Ramos (cell line): ENCODE results near the gene RING1.

Experiments
- in situ Hi-C: fragments of 300-500 bp; cut with MboI; formaldehyde crosslinking; loops from one replicate; pipeline ENCODE4 v1.14.3; 2022; ENCODE audit warnings: low sequenced_read_pairs; ENCODE audit not compliant: unreplicated experiment

The RING1 gene

DNA sequence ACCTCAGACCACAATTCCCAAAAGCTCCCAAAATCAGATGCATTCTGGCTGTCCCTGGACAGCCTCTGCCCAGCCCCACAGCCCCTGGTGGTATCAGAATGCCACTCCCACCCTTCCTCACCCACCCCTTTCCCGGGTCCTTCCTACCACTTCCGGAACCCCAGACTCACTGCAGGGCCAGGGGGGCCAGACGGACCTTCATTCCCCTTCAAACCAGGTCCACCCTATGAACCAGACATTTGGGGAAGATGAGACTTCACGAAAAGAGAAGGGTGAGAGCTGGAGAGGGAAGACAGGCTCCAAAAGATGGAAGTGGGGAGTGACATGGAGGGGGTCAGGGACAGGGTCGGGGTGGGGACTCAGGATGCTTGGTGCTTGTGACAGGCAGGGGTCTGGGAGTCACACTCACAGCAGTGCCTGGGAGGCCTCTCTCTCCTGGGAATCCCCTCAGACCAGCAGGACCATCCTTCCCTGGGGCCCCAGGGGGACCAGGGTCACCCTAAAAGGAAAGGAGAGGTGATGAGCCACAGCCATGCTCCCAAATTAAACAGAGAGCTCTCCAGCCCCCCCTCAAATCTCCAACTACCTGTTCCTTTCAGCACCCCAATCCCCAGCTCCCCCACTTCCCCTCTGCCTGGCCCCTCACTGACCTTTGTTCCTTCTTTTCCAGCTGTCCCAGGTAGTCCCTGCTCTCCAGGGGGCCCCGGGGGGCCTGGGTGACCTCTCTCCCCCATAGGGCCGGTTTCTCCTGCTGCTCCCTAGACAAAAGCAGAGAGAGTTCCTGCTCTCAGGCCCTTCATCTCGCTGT is 36.2 kb upstream of the RING1 start:
- in situ Hi-C loops: no loop called here

GRCh38 chr6:33172688-33173534 is 35.4 kb upstream of the RING1 start:
- in situ Hi-C loops: no loop called here

DNA sequence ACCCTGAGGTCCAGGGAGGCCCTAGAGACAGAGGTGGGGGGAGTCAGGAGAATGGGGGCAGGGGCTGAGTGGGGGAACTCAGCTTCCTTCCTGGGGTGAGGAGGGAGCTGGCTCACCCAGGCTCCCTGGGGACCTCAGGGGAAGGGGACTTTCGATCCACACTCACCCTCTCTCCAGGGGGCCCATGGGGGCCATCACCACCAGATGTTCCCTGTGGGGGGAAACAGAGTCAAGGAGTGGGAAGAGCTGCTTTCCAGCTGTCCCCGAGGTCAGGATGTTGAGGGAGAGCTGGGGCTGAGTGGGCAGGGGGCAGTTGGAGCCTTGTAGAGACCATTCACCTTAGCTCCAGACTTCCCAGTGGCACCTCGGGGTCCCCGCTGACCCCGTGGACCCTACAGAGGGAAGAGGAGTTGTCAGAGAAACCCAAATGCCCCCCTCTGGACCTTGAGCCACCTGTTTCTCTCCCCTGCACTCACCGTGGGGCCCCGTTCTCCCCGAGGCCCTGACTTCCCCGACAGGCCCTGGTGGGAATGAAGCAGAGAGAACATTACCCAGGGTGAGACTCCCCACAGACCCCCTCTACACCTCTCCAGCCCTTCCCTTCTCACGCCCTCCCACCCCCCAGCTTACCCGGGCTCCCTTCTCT is 34.6 kb upstream of the RING1 start:
- in situ Hi-C loops: no loop called here

- in situ Hi-C loops: no loop called here
Measured at GRCh38 chr6:33174784-33175183, 33.5 kb upstream of the RING1 start.

- in situ Hi-C loops: no loop called here
Measured at GRCh38 chr6:33175436-33176069, 32.7 kb upstream of the RING1 start.

DNA sequence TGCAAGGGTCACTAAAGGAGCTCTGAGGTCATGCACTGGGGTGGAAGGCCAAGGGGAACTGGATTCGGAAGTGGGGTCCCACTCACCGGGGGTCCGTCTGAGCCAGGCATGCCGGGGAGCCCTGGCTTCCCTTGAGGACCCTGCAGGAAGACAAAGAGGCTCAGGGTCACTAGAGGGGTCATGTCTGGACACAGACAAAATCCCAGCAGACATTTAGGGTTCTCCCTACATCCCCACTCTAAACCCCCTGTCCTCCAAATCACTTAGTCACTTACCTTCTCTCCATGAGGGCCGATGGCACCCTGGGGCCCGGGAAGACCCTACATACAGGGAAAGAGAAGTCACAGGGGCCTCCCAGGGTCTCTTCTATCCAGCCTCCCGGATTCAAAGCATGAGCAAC is 31.4 kb upstream of the RING1 start:
- in situ Hi-C loops: no loop called here

- in situ Hi-C loops: no loop called here
Measured at GRCh38 chr6:33177552-33178446, 30.5 kb upstream of the RING1 start.

- in situ Hi-C loops: no loop called here
Measured at GRCh38 chr6:33178755-33179475, 29.4 kb upstream of the RING1 start.

DNA sequence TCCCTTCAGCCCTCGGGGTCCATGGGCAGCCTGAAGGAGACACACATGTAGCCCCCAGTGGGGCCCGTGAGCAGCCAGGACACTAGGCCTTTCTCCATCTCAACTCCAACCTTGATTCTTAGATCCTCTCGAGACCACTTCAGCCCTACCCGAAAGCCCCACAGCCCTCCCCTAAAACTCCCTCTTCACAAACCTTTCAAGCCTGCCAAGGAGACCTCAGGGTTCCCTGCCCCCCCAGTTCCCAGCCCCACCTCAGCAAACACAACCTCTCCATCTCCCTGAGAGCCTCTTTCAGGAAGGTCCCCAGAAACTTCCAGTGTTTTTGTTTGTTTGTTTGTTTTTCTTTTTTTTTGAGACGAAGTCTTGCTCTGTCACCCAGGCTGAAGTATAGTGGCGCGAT is 27.2 kb upstream of the RING1 start:
- in situ Hi-C loops: no loop called here

GRCh38 chr6:33183071-33183683 is 25.1 kb upstream of the RING1 start:
- in situ Hi-C loops: no loop called here

DNA sequence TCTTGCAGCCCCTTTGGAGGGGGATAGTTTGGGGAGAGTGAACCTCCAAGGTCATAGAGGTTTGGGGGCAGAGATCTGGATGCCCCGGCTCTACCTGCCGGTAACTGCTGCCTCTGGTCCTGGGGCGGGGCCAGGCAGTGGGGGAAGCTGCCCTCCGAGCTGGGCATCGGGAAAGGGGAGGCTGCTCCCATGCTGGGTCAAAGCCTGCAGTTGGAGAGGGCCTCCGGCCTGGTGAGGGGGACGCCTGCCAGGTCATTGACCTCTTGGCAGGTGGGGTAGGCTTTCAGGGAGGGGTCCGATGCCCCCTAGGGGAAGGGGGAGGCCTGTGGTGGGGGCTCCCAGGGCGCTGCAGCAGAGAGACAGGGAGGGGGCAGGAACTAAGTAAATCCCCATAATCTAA is 23.1 kb upstream of the RING1 start:
- in situ Hi-C loops: no loop called here

GRCh38 chr6:33185654-33186187 is 22.6 kb upstream of the RING1 start:
- in situ Hi-C loops: no loop called here

DNA sequence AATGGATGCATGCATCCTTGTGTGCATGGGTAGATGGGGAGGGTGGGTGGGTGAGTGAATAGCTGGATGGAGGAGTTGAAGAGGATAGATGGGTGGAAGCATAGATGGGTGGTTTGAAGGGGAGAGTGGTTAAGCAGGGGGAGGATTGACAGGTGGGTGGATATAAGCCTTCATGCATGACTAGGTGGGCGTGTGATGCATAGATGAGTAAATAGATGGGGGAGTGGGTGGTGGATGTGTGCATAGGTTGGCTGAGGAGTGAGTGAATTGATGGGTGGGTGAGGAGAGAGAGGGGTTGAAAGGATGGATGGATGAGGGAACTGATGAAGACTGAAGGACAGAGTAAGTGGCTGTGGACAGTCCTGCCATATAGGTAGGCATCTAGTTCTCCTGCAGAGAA is 20.5 kb upstream of the RING1 start:
- in situ Hi-C loops: no loop called here

- in situ Hi-C loops: no loop called here
Measured at GRCh38 chr6:33189164-33189563, 19.1 kb upstream of the RING1 start.

DNA sequence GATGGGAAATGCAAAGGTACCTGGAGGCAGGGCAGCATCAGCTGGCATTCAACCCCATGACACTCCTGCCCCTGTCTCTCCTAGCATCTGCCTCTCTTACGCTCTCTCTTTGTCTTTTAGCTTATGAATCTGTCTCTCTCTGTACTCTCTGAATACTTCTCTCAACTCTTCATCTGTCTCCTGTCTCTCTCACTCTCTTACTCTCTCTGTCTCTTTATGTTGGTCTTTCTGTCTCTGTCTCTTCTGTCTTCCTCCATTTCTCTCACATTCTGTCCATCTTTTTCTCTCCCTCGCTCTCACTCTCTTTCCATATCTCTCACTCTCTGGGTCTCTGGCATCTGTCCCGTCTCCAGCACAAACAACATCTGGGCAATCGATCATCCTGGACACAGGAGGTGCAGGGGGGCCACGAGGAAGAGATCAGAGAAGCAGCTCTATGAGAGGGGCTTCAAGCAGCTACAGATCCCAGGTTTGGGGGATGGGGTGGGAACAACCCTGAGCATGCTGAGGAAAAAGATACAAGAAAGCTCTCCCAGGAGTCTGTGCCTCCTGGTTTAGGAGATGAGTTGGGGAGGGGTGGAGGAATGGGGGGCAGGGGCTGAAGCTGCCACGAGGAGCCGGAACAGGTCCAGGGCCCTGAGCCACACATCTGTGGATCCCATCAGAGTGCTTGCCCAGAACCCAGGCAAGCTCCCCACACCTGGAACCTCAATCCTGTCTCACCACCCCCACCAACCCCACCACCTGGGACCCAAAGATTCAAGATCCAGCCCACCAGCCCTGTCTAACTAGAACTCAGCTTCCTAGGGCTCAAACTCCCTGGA is 18.5 kb upstream of the RING1 start:
- in situ Hi-C loops: no loop called here

GRCh38 chr6:33190504-33191107 is 17.7 kb upstream of the RING1 start:
- in situ Hi-C loops: no loop called here
